Endothelial cell of hepatic sinusoid (primary cell): ENCODE results near the gene CALHM4.
"Not testable (repeated sequence)": the region's sequence is repeated elsewhere in the genome, so short reads cannot be mapped to it uniquely, and the experiment has no call there.

Source experiments
- in situ Hi-C: cut with HindIII; loops from 2 replicates; pipeline ENCODE4 v1.10.0; 2017; ENCODE audit warnings: low sequenced_read_pairs

Gene CALHM4

GRCh38 chr6:116570856-116571682 is 17.5 kb downstream of the CALHM4 start, which contains the start of gene RWDD1:
RWDD1 (plus strand) TSS chr6:116571504; CDS start chr6:116571583, 79 bp downstream.
- in situ Hi-C loops, result loop anchor here (25.0 kb wide), 1 partner anchor 309 kb away; the partner anchor contains the start of gene TSPYL4

GRCh38 chr6:116571683-116572000 is 18.1 kb downstream of the CALHM4 start:
- in situ Hi-C loops, result loop anchor here (25.0 kb wide), 1 partner anchor 309 kb away; the partner anchor contains the start of gene TSPYL4

DNA sequence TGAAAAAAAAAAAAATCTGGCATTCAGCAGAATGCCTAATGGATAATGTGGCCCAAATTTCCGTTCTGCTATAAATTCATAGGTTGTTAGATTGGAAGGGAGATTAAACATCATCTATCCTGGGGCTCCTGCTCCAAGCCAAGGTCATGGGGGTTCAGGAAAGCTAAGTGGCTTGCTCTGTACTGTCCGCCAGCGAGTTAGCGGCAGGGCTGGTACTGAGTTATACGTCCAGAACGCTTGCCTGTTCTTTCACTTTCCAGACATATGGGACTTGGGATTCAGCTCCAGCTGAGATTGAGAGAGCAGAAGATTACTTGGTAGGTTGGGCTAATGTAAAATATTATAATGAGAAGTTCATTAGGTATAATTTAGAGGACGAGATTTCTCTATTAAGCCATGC is 18.6 kb downstream of the CALHM4 start:
- in situ Hi-C loops, result loop anchor here (25.0 kb wide), 1 partner anchor 310 kb away; the partner anchor contains the start of gene TSPYL4

GRCh38 chr6:116575227-116575626 is 21.7 kb downstream of the CALHM4 start:
- in situ Hi-C loops, result no loop called here

DNA sequence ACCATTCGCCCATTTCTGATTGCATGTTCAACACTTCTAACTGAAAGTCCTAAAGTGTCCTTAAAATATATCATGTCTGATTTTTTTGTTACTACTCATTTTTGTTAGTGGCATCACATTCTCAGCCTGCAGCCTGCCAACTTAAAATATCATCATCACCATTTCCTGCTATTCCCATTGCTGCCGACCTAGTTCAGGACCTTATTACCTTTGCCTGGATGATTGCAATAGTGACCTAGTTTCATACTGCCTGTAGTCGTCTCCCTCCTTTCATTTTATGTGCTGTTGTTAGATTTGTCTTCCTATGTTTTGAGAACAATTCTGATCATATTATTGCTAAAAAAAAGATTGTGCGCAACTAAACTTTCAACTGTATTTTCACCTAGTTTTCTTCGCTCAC is 23.9 kb downstream of the CALHM4 start:
- in situ Hi-C loops, result no loop called here

DNA sequence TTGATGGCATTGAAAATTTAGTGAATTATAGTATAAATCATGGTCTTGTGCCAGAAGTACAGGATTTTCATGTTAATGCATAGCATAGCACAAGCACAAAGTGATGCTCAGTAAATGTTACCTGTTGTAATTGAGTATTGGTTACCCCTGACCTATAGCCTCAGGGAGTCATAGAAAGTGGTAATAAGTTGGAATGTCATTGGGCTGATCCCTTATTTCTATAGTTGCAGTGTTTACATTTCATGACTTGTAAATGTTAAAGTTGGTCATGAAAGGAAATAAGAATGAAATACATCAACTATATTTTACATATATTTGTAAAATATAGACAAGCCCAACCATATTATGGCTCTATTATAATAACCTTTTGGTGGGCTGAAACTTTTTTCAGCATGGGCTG is 24.8 kb downstream of the CALHM4 start:
- in situ Hi-C loops, result no loop called here

DNA sequence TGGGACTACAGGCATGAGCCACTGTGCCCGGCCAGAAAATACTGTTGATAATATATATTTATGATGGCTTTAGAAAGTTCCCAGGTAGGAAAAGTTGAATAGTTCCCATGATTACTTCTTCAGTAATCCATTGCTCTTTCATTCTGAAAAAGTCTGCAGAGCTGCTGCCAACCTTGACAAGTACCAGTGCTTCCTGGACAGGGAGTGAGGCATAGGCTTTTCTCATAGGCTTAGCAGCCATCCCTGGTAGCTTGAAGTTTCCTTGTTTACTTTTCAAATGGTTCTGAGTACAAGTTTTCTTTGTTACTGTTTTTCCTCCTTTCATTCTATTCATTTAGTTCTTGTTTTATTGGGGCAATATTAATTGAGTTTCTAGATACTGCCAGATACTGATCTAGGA is 25.6 kb downstream of the CALHM4 start:
- in situ Hi-C loops, result no loop called here

GRCh38 chr6:116580198-116580597 is 26.6 kb downstream of the CALHM4 start:
- in situ Hi-C loops, result no loop called here

DNA sequence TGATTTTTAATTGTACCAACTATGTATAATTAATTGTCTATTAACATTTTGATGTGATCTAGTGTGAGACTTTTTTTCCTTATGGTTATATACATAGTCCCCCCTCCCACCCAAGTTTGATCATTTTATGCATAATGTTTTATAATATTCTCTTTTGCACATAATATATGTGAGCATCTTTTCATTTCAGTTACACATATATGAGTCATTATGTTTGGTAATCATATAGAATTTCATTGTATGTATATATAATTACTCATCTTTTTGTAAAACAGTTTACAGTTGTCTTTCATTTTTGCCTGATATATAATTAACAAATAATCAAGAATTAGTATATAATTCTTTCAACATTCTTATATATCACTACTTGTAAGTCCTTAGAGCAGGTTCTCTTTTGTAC is 32.7 kb downstream of the CALHM4 start:
- in situ Hi-C loops, result no loop called here

- in situ Hi-C loops, result no loop called here
These were observed 33.2 kb downstream of the CALHM4 start for GRCh38 chr6:116586738-116587137.

DNA sequence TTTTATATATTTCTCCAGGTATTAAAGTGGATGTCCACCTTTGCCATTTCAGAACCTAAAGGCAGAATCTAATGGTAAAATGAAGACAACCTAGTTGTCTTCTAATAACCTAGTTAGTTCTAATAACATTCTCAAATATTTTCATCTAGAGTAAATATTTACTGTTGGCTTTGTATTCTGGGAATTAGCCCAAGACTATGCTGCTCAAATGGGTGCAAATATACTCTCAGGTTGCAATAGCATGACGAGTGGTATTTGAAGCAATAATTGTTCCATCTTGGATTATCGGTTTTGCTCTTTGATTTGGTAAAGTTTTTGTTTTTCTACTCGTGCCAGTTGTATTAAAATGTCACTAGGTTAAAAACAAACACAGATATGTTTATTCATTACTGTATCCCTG is 41.7 kb downstream of the CALHM4 start:
- in situ Hi-C loops, result no loop called here

DNA sequence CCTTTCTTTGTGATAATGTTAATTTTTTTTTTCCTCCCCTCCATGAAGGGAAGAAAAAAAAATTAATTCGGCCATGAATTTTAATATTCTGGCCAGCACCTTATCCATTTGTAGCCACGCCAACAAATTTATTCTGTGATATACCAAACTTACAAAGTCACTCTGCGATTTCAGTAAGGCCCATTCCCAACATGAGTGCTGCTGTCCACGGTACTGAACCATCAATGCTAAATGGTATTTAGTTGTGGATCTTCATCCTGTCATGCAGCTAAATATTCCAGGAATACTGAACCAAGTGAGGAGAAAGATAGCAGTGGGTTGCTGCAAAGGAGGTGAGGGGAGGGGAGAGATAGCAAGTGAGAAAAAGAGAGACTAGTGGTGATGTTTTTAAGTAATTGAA is 43.3 kb downstream of the CALHM4 start:
- in situ Hi-C loops, result no loop called here

DNA sequence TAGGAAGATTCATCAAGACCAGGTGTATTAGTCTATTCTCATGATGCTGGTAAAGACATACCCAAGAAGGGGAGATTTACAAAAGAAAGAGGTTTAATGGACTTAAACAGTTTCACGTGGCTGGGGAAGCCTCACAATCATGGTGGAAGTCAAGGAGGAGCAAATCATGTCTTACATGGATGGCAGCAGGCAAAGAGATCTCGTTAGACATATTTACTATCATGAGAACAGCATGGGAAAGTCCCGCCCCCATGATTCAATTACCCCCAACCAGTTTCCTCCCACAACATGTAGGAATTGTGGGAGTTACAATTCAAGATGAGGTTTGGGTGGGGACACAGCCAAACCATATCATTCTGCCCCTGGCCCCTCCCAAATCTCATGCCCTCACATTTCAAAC is 50.4 kb downstream of the CALHM4 start:
- in situ Hi-C loops, result not testable (repeated sequence)

DNA sequence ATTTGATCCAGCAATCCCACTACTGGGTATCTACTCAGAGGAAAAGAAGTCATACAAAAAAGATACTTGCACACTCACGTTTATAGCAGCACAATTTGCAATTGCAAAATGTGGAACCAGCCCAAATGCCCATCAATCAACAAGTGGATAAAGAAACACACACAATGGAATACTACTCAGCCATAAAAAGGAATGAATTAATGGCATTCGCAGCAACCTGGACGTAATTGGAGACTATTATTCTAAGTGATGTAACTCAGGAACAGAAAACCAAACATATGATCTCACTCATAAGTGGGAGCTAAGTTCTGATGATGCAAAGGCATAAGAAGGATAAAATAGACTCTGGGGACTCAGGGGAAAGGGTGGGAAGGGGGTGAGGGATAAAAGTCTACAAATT is 51.3 kb downstream of the CALHM4 start:
- in situ Hi-C loops, result not testable (repeated sequence)

GRCh38 chr6:116605935-116606334 is 52.4 kb downstream of the CALHM4 start:
- in situ Hi-C loops, result no loop called here
